DOHH2 (cell line): ENCODE measurements around the gene LYPD1.

ENCODE experiments used
- CTCF ChIP-seq: fragments of 200-600 bp; sonication (generic); IDR thresholded peaks from one replicate; pipeline ENCODE4 v1.5.1; 2014; ENCODE audit warnings: antibody characterized with exemption, mild to moderate bottlenecking, low read depth, low read length; ENCODE audit not compliant: poor library complexity, severe bottlenecking
- EZH2phosphoT487 ChIP-seq: fragments of 200-600 bp; sonication (generic); IDR thresholded peaks from 2 replicates; pipeline ENCODE4 v1.6.1; 2017; ENCODE audit warnings: borderline replicate concordance, mild to moderate bottlenecking, antibody characterized with exemption, low read length, moderate library complexity, mixed read lengths

GRCh38 chr2:132690664-132691303, 20.8 kb upstream of the LYPD1 start:
- TF ChIP-seq CTCF, result no peak
- no peak for TF ChIP-seq EZH2phosphoT487
